H9 (cell line): ENCODE measurements around the gene TMEM221. TPM values are rescaled to one million over a fixed set of nuclear protein-coding genes. Genes with fewer than 3 reads are reported as not detected.

Source experiments
- DNase-seq: peaks from one replicate; pipeline ENCODE4 v3.0.0-alpha.2; 2017
- H2AFZ ChIP-seq: one replicate; pipeline ENCODE4 v1.6.1; 2013; ENCODE audit warnings: mild to moderate bottlenecking, low read length, control low read depth, moderate library complexity
- H2AK5ac ChIP-seq: 2 replicates; pipeline ENCODE4 v1.6.1; 2013; ENCODE audit warnings: low read length, control low read depth, mixed read lengths; ENCODE audit not compliant: insufficient read length
- H2BK120ac ChIP-seq: one replicate; pipeline ENCODE4 v1.6.1; 2013; ENCODE audit warnings: low read depth, mild to moderate bottlenecking, low read length, control low read depth, inconsistent platforms; ENCODE audit not compliant: poor library complexity, severe bottlenecking
- H2BK12ac ChIP-seq: 2 replicates; pipeline ENCODE4 v1.6.1; 2013; ENCODE audit warnings: low read length, control low read depth, mixed read lengths, low read depth; ENCODE audit not compliant: insufficient read length
- H2BK15ac ChIP-seq: 2 replicates; pipeline ENCODE4 v1.6.1; 2013; ENCODE audit warnings: low read depth, low read length, control low read depth
- H2BK20ac ChIP-seq: one replicate; pipeline ENCODE4 v1.6.1; 2013; ENCODE audit warnings: low read depth, mild to moderate bottlenecking, low read length, control low read depth, inconsistent platforms; ENCODE audit not compliant: poor library complexity, severe bottlenecking
- H2BK5ac ChIP-seq: 2 replicates; pipeline ENCODE4 v1.6.1; 2013; ENCODE audit warnings: low read length, control low read depth, mixed read lengths; ENCODE audit not compliant: insufficient read length
- H3K14ac ChIP-seq: 2 replicates; pipeline ENCODE4 v1.6.1; 2013; ENCODE audit warnings: low read length, control low read depth; ENCODE audit not compliant: insufficient read depth
- H3K18ac ChIP-seq: 2 replicates; pipeline ENCODE4 v1.6.1; 2013; ENCODE audit warnings: low read depth, mild to moderate bottlenecking, mixed read lengths, low read length, control low read depth; ENCODE audit not compliant: insufficient read length
- H3K23ac ChIP-seq: 2 replicates; pipeline ENCODE4 v1.6.1; 2013; ENCODE audit warnings: low read length, control low read depth, mixed read lengths, low read depth; ENCODE audit not compliant: insufficient read length
- H3K23me2 ChIP-seq: 2 replicates; pipeline ENCODE4 v1.6.1; 2013; ENCODE audit warnings: low read depth, mild to moderate bottlenecking, mixed read lengths, low read length, control low read depth; ENCODE audit not compliant: insufficient read length, poor library complexity, severe bottlenecking
- H3K27ac ChIP-seq: 2 replicates; pipeline ENCODE4 v1.5.1; 2013; ENCODE audit warnings: low read length, control low read depth, mixed read lengths, low read depth; ENCODE audit not compliant: insufficient read length
- H3K27me3 ChIP-seq: 2 replicates; pipeline ENCODE4 v1.6.1; 2013; ENCODE audit warnings: low read length, control low read depth, inconsistent platforms; ENCODE audit not compliant: insufficient read depth
- H3K4ac ChIP-seq: 2 replicates; pipeline ENCODE4 v1.6.1; 2013; ENCODE audit warnings: low read depth, mild to moderate bottlenecking, control low read depth, inconsistent platforms, low read length, moderate library complexity
- H3K4me1 ChIP-seq: 2 replicates; pipeline ENCODE4 v1.6.1; 2013; ENCODE audit warnings: low read length, control low read depth, inconsistent platforms; ENCODE audit not compliant: insufficient read depth
- H3K4me2 ChIP-seq: 2 replicates; pipeline ENCODE4 v1.6.1; 2013; ENCODE audit warnings: low read length, control low read depth, mixed read lengths; ENCODE audit not compliant: insufficient read length, insufficient read depth
- H3K56ac ChIP-seq: 2 replicates; pipeline ENCODE4 v1.6.1; 2013; ENCODE audit warnings: low read depth, mild to moderate bottlenecking, mixed read lengths, low read length, control low read depth; ENCODE audit not compliant: insufficient read length
- H3K79me1 ChIP-seq: 2 replicates; pipeline ENCODE4 v1.6.1; 2013; ENCODE audit warnings: low read depth, mild to moderate bottlenecking, moderate library complexity, low read length, control low read depth, inconsistent platforms; ENCODE audit not compliant: insufficient read depth, poor library complexity, severe bottlenecking
- H3K79me2 ChIP-seq: 2 replicates; pipeline ENCODE4 v1.6.1; 2013; ENCODE audit warnings: low read length, control low read depth, inconsistent platforms; ENCODE audit not compliant: insufficient read depth
- H3K9ac ChIP-seq: 2 replicates; pipeline ENCODE4 v1.6.1; 2013; ENCODE audit warnings: low read length, control low read depth, mixed read lengths; ENCODE audit not compliant: insufficient read length; ENCODE audit errors: extremely low read depth
- H3K9me3 ChIP-seq: one replicate; pipeline ENCODE4 v1.6.1; 2013; ENCODE audit warnings: low read depth, low read length, inconsistent platforms; ENCODE audit not compliant: control insufficient read depth
- H3T11ph ChIP-seq: one replicate; pipeline ENCODE4 v1.6.1; 2013; ENCODE audit warnings: mild to moderate bottlenecking, low read length, control low read depth, inconsistent platforms
- H4K20me1 ChIP-seq: one replicate; pipeline ENCODE4 v1.6.1; 2013; ENCODE audit not compliant: control insufficient read depth, insufficient read length, insufficient read depth
- H4K5ac ChIP-seq: 2 replicates; pipeline ENCODE4 v1.6.1; 2013; ENCODE audit warnings: low read depth, mild to moderate bottlenecking, mixed read lengths, low read length, control low read depth; ENCODE audit not compliant: insufficient read length
- H4K8ac ChIP-seq: replicated peaks from 2 replicates; pipeline ENCODE4 v1.6.1; 2013; ENCODE audit warnings: low read length, control low read depth, mixed read lengths, low read depth; ENCODE audit not compliant: insufficient read length
- H4K91ac ChIP-seq: 2 replicates; pipeline ENCODE4 v1.6.1; 2013; ENCODE audit warnings: low read depth, mild to moderate bottlenecking, moderate library complexity, mixed read lengths, low read length, control low read depth; ENCODE audit not compliant: insufficient read length
- H3K27ac Mint-ChIP-seq, 3 experiments: 2 replicates in 2 of 3; 3 replicates in 1 of 3; pipeline ENCODE4 v1.8.0; 2020 to 2021; ENCODE audit warnings: mixed read lengths in 3 of 3, mild to moderate bottlenecking in 1 of 3, moderate library complexity in 1 of 3
- H3K27me3 Mint-ChIP-seq: 2 replicates; pipeline ENCODE4 v1.8.0; 2021; ENCODE audit warnings: low read depth, mild to moderate bottlenecking, moderate library complexity, mixed read lengths
- H3K36me3 Mint-ChIP-seq, 3 experiments: 2 replicates in 2 of 3; 3 replicates in 1 of 3; pipeline ENCODE4 v1.8.0; 2020 to 2021; ENCODE audit warnings: low read depth in 3 of 3, mixed read lengths in 3 of 3; ENCODE audit not compliant: insufficient read depth in 1 of 3
- H3K4me1 Mint-ChIP-seq, 2 experiments: 2 replicates each; pipeline ENCODE4 v1.8.0; 2020; ENCODE audit warnings: mixed read lengths in 2 of 2
- H3K4me3 Mint-ChIP-seq, 2 experiments: 2 replicates in 1 of 2; 3 replicates in 1 of 2; pipeline ENCODE4 v1.8.0; 2020 to 2021; ENCODE audit warnings: mild to moderate bottlenecking in 2 of 2, mixed read lengths in 2 of 2, moderate library complexity in 1 of 2
- H3K9me3 Mint-ChIP-seq, 2 experiments: 2 replicates in 1 of 2; 3 replicates in 1 of 2; pipeline ENCODE4 v1.8.0; 2020; ENCODE audit warnings: mild to moderate bottlenecking in 2 of 2, mixed read lengths in 2 of 2, moderate library complexity in 1 of 2
- CTCF ChIP-seq: fragments of 200-600 bp; sonication (generic); conservative IDR thresholded peaks from 3 replicates; pipeline ENCODE4 v1.8.0; 2021; ENCODE audit warnings: antibody characterized with exemption, mild to moderate bottlenecking
- WGBS: extraction: QIAGEN DNeasy Blood & Tissue Kit; methylation state at CpG from one replicate; pipeline ENCODE4 v1.1.7; 2013; ENCODE audit warnings: missing lambda C conversion rate, low lambda C conversion rate, mixed read lengths; ENCODE audit not compliant: insufficient read length; ENCODE audit errors: extremely low coverage; 5-methylcytosine and 5-hydroxymethylcytosine counted together
- total RNA-seq: library from RNA; stranded (reverse); gene quantifications from 2 replicates; pipeline ENCODE4 v1.2.1, GENCODE V29; 2021

Gene TMEM221
- total RNA-seq, 1 experiment from 2014 or later: 1.4 TPM

GRCh38 chr19:17415121-17415520, 33.3 kb downstream of the TMEM221 start:
- no CpG with 5 or more reads among the region's 6 CpGs for WGBS
- Histone ChIP-seq H3K14ac (no peak overlapping the region), H3K9me3 (no peaks in the 10 kb centered on the region), H2BK20ac (no peak overlapping the region), H2AFZ (no peak overlapping the region), H3K27ac (no peak overlapping the region), H3K4ac (no peak overlapping the region), H3K56ac (no peak overlapping the region), H4K5ac (no peak overlapping the region), H3K79me1 (no peaks in the 10 kb centered on the region), H3K9ac (no peak overlapping the region), H3K4me1 (no peaks in the 10 kb centered on the region; the same call in 1 of the 2 replicates), H3K23ac (no peak overlapping the region), H4K20me1 (no peaks in the 10 kb centered on the region), H4K91ac (no peak overlapping the region), H2AK5ac (no peak overlapping the region), H3T11ph (no peak overlapping the region), H2BK5ac (no peak overlapping the region), H2BK120ac (no peak overlapping the region), H3K23me2 (peaks cover 4% of the 10 kb centered on the region), H3K4me2 (peak overlapping the region; percentile 36), H4K8ac (no peak overlapping the region), H3K79me2 (no peaks in the 10 kb centered on the region), H3K27me3 (no peaks in the 10 kb centered on the region), H2BK15ac (no peak overlapping the region), H2BK12ac (no peak overlapping the region), H3K18ac (no peak overlapping the region)
- peaks cover 32 to 48% of the 10 kb centered on the region in 2 experiments for H3K4me1 Mint-ChIP-seq
- H3K27ac Mint-ChIP-seq: peak overlapping the region; percentile 61 to 98 (median 82); a peak in 6 of 7 replicates
- peak; percentile 79 for DNase-seq
- H3K4me3 Mint-ChIP-seq: peak overlapping the region; percentile 59 to 73
- no peaks in the 10 kb centered on the region; a peak in 1 of 5 replicates for H3K9me3 Mint-ChIP-seq
- peaks cover 2 to 32% (median 7%) of the 10 kb centered on the region in 3 experiments; a peak in 4 of 7 replicates for H3K36me3 Mint-ChIP-seq
- TF ChIP-seq CTCF: no peak
- H3K27me3 Mint-ChIP-seq: peaks cover 34% of the 10 kb centered on the region
